ENCODE measurements around the gene ZNF83.

- TF ChIP-seq CTCF (IDR thresholded peaks at IDR 0.05) (no peak), EZH2 (IDR thresholded peaks at IDR 0.05; ENCODE audit: borderline replicate concordance, insufficient read depth, low read depth, low read length, poor library complexity, severe bottlenecking) (no peak)
These were observed 52.6 kb downstream of the ZNF83 start for GRCh38 chr19:52585604-52586003.
